ENCODE measurements around the gene CROCC2.

Gene CROCC2

DNA sequence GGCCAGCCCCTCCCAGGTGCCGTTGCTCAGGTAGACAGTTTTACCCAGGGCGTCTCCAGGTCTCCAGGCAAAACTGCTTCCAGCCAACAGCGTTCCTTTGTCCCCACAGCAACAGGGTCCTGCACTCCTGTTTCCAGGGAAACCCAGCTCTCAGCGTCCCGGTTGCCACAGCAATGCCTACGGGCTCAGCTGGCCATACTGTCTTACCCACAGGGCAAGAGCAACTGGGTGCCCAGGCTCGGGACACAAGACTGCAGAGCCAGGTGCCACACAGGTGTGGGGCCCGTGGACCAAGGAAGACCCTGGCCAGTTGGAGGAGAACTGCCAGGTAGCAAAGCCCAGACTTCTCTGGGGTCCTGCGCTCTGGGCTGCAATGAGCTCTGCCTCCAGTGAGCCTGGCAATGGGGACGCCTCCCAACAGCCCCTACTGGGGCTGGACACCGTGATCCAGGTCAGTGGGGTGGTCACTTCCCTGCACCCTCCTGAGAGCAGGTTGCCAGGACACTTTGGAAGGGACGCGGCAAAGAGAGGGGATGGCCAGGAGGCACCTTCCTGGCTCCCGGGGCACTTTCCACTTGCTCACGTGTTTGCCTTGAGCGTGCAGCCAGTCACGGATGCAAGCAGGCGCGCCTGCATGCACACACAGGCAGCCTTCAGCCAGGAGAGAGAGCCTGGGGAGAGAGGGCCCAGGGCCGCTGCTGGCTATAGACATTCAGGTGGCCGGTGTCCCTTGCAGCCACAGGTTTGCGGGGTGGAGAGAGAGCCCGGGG is at the start of gene CROCC2:
TSS of gene CROCC2 (plus strand) at position 196 of the 770 bp plus-strand sequence. CDS start at position 374, 178 bp downstream.
- no peak for DNase-seq

- DNase-seq = peak; percentile 35
These were observed 48.8 kb upstream of the CROCC2 start for GRCh38 chr2:240857039-240858008.

GRCh38 chr2:240858321-240858720 is 47.8 kb upstream of the CROCC2 start:
- no peak for DNase-seq

GRCh38 chr2:240858871-240859270 is 47.3 kb upstream of the CROCC2 start:
- DNase-seq = peak; percentile 40

- no peak for DNase-seq
These were observed 44.6 kb upstream of the CROCC2 start for GRCh38 chr2:240861547-240861946.

- no peak for DNase-seq
These were observed 41.7 kb upstream of the CROCC2 start for GRCh38 chr2:240864475-240864874.

DNA sequence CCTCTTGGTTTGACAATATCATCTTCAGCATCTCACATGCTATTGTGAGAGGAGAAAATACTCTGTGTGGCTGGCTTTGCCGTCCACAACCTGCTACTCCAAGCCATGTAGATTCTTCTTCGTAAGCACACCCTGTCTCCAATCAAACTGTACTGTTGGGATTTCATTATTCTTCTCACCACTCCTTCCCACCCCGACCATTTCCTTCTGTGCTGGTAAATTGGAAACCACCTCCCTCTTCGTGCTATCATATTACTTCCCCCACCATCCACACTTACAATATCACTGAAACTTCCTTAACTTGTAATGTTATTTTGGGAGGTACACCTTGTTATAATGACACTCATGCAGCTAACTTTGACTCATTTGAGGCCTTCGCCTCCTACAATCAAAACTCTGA is 40.7 kb upstream of the CROCC2 start:
- no peak for DNase-seq

DNA sequence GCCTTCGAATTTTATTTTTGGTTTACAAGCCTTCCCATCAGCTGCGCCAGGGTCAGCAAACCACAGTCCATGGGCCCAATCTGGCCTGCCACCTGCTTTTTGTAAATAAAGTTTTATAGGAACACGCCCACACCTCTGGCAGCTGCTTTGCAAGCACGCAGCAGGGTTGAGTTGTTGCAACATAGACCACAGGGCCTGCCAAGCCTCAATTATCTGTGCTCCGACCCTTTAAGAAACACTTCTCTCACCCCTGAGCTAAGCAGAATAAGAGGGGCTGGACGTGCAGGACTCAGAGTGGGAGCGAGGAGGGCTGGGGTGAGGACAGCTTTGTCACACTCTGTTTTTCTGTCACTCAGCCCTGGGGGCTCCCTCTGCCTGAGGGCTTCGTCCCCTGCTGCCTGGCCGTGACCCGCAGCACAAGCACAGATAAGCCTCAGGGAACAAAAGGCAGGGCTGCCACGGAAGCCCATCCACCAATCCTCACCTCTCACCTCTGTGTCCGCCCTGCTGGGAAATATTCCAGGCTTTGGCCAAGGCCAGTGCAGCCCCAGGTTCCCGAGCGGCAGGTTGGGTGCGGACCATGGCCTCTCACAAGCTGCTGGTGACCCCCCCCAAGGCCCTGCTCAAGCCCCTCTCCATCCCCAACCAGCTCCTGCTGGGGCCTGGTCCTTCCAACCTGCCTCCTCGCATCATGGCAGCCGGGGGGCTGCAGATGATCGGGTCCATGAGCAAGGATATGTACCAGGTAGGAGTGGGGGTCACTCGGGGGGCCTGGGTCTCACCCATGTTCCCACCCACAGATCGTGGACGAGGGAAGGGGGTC is 37.6 kb upstream of the CROCC2 start, which contains the start of gene AGXT:
TSS of gene AGXT (plus strand) at position 539 of the 823 bp plus-strand sequence. CDS start at position 581, 42 bp downstream.
- DNase-seq = no peak

DNA sequence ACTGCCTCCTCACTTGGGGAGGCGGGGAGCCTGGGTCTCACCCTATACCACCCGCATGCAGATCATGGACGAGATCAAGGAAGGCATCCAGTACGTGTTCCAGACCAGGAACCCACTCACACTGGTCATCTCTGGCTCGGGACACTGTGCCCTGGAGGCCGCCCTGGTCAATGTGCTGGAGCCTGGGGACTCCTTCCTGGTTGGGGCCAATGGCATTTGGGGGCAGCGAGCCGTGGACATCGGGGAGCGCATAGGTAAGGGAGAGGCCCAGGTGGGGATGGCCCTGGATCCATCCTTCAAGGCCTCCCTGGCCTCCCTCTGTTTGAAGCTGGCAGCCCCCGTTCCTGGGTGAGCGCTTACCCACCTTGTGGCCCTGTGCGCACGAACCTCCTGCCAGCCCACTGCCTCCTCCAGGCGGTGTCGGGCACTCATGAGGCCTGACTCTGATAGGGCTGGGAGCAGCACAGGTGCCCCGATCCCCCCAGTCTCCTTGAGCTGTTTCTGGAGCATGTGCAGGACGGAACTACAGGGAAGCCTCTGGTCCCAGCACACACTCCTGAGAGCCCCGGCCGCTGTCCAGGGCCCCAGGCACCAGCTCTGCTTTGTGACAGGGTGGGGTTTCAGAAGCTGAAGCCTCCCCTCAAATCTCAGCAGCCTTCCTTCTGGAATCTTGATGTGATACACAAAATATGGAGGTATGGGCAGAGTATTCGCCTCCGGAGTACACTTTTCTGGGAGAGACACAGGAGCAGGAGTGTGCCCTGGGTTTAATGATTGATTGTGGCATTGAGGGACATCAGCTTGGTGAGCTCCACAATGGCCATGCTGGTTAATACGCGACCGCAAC is 36.8 kb upstream of the CROCC2 start:
- DNase-seq = no peak

- no peak for DNase-seq
These were observed 35.9 kb upstream of the CROCC2 start for GRCh38 chr2:240869956-240870875.

DNA sequence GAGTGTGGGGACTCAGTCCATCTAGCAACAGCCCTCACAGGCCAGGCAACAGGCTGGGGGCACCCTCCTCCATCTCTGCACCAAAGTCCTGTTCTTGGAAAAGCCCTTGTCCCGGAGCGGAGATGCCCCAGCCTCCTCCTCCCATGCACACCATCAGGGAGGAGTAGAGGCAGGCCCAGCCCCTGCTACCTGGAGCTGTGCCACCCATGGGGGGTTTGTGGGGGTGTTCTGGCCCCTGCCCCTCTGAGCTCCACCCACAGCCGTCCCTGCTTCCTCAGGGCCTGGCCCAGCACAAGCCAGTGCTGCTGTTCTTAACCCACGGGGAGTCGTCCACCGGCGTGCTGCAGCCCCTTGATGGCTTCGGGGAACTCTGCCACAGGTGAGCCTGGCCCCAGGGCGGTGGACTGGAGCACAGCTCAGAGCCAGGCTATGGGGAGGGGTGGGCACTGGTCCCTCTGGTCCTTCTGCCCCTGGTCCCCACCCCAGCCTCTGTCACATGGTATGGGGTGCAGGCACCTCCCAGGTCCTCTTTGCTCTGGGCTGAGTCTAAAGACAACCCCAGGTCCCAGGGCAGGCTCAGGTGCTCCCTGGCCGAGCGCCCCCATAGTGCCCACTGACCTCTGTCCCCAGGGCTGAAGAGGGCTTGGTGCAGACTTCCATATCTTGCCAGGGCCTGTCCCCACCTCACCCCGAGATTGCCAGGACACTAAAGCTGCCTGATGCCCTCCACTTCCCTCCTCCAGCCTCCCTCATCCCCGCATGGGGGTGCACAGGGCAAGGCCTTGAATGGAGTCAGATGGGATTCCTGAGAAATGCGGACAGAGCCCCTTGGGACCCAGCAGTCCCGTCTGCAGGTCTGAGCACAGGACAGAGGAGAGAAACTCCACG is 34.8 kb upstream of the CROCC2 start:
- DNase-seq = no peak

GRCh38 chr2:240872317-240873097 is 33.6 kb upstream of the CROCC2 start:
- DNase-seq = no peak

- no peak for DNase-seq
These were observed 32.9 kb upstream of the CROCC2 start for GRCh38 chr2:240873098-240873788.

GRCh38 chr2:240873805-240874714 is 32.1 kb upstream of the CROCC2 start:
- DNase-seq = no peak

- DNase-seq = no peak
These were observed 31.4 kb upstream of the CROCC2 start for GRCh38 chr2:240874715-240875227.

GRCh38 chr2:240875228-240876034 is 30.7 kb upstream of the CROCC2 start:
- DNase-seq = no peak

All from activated CD8-positive, alpha-beta memory T cell treated with anti-CD3 and anti-CD28 coated beads, Interleukin-2, amount 50 U/mL, for 48 hours (primary cell).